Neural cell (in vitro differentiated cells): Measurements from ENCODE around the gene FSIP1.

Source experiments
- EZH2 ChIP-seq: fragments of 200-600, 300-800 bp; shearing (Covaris generic), sonication (generic); IDR thresholded peaks from 2 replicates; pipeline ENCODE4 v1.6.1; 2014; ENCODE audit warnings: antibody characterized with exemption, low read length, borderline replicate concordance, mild to moderate bottlenecking; ENCODE audit not compliant: insufficient read depth, poor library complexity, severe bottlenecking
- MXI1 ChIP-seq: fragments of 450-650 bp; conservative IDR thresholded peaks from 2 replicates; pipeline ENCODE4 v1.6.1; 2014; ENCODE audit warnings: antibody characterized with exemption, mild to moderate bottlenecking; ENCODE audit not compliant: poor library complexity, severe bottlenecking
- POLR2AphosphoS5 ChIP-seq: IDR thresholded peaks from 2 replicates; pipeline ENCODE4 v1.6.1; 2012
- RAD21 ChIP-seq: fragments of 450-650 bp; conservative IDR thresholded peaks from 2 replicates; pipeline ENCODE4 v1.6.1; 2014; ENCODE audit warnings: antibody characterized with exemption, mild to moderate bottlenecking, moderate library complexity
- SMC3 ChIP-seq: fragments of 450-650 bp; conservative IDR thresholded peaks from 2 replicates; pipeline ENCODE4 v1.6.1; 2014; ENCODE audit warnings: antibody characterized with exemption, mild to moderate bottlenecking, moderate library complexity; ENCODE audit not compliant: poor library complexity
- TAF1 ChIP-seq: IDR thresholded peaks from 2 replicates; pipeline ENCODE4 v1.6.1; 2012; ENCODE audit warnings: low read depth
- TF ChIP-seq, protein P1 (sequence below): fragments of 450-650 bp; IDR thresholded peaks from 2 replicates; pipeline ENCODE4 v1.5.1; 2014; ENCODE audit warnings: antibody characterized with exemption, mild to moderate bottlenecking, moderate library complexity; ENCODE audit not compliant: poor library complexity, severe bottlenecking
- TF ChIP-seq, protein P2 (sequence below): IDR thresholded peaks from 2 replicates; pipeline ENCODE4 v1.6.1; 2012; ENCODE audit warnings: borderline replicate concordance

DNA sequence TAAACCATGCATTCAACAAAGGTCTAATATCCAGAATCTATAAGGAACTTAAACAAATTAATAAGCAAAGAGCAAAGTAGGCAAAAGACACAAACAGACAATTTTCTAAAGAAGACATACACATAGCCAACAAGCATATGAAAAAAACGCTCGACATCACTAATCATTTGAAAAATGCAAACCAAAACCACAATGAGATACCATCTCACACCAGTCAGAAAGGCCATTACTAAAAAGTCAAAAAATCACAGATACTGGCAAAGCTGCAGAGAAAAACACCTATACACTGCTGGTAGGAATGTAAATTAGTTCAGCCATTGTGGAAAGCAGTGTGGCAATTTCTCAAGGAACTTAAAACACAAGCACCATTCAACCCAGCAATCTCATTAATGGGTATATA is 53.8 kb downstream of the FSIP1 start:
- TF ChIP-seq POLR2AphosphoS5 (no peak), TAF1 (no peak), RAD21 (no peak), EZH2 (no peak), SMC3 (no peak), MXI1 (no peak)
- TF ChIP-seq, protein P1, sequence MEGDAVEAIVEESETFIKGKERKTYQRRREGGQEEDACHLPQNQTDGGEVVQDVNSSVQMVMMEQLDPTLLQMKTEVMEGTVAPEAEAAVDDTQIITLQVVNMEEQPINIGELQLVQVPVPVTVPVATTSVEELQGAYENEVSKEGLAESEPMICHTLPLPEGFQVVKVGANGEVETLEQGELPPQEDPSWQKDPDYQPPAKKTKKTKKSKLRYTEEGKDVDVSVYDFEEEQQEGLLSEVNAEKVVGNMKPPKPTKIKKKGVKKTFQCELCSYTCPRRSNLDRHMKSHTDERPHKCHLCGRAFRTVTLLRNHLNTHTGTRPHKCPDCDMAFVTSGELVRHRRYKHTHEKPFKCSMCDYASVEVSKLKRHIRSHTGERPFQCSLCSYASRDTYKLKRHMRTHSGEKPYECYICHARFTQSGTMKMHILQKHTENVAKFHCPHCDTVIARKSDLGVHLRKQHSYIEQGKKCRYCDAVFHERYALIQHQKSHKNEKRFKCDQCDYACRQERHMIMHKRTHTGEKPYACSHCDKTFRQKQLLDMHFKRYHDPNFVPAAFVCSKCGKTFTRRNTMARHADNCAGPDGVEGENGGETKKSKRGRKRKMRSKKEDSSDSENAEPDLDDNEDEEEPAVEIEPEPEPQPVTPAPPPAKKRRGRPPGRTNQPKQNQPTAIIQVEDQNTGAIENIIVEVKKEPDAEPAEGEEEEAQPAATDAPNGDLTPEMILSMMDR: no peak
- TF ChIP-seq, protein P2, sequence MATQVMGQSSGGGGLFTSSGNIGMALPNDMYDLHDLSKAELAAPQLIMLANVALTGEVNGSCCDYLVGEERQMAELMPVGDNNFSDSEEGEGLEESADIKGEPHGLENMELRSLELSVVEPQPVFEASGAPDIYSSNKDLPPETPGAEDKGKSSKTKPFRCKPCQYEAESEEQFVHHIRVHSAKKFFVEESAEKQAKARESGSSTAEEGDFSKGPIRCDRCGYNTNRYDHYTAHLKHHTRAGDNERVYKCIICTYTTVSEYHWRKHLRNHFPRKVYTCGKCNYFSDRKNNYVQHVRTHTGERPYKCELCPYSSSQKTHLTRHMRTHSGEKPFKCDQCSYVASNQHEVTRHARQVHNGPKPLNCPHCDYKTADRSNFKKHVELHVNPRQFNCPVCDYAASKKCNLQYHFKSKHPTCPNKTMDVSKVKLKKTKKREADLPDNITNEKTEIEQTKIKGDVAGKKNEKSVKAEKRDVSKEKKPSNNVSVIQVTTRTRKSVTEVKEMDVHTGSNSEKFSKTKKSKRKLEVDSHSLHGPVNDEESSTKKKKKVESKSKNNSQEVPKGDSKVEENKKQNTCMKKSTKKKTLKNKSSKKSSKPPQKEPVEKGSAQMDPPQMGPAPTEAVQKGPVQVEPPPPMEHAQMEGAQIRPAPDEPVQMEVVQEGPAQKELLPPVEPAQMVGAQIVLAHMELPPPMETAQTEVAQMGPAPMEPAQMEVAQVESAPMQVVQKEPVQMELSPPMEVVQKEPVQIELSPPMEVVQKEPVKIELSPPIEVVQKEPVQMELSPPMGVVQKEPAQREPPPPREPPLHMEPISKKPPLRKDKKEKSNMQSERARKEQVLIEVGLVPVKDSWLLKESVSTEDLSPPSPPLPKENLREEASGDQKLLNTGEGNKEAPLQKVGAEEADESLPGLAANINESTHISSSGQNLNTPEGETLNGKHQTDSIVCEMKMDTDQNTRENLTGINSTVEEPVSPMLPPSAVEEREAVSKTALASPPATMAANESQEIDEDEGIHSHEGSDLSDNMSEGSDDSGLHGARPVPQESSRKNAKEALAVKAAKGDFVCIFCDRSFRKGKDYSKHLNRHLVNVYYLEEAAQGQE: no peak
